ENCODE measurements around the gene SPHKAP. TPM values are rescaled to one million over a fixed set of nuclear protein-coding genes. Genes with fewer than 3 reads are reported as not detected.
A peak's percentile ranks its signal among the peaks of the same experiment; 100 is the strongest.
"Not testable (repeated sequence)": the region's sequence is repeated elsewhere in the genome, so short reads cannot be mapped to it uniquely, and the experiment has no call there.

The SPHKAP gene
- polyA plus RNA-seq, 10 donors: 12.6 to 34.3 (median 20.9) TPM

DNA sequence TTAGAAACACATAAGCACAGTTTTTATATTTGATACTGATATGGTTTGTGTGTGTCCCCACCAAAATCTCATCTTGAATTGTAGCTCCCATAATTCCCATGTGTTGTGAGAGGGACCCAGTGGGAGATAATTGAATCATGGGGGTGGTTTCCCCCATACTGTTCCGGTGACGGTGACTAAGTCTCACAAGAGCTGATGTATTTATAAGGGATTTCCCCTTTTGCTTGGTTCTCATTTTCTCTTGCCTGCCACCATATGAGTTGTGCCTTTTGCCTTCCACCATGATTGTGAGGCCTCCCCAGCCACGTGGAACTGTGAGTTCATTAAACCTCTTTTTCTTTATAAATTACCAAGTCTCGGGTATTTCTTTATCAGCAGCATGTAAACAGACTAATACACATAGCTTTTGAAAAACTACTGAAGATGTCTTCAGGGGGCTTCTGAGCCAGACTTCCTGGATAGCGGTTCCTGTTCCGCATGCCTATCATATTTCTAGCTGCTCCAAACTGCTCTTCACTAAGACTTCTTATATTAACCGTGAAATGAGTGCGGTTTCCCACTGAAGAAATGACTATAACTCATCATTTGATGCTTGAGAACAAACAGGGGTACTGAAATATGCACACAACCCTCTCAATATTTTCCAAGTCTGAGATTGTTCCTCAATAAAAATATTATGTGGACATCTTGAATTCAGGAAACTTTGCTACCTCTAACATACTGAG lies 75.8 kb downstream of the SPHKAP start:
- DNase-seq: no peak

DNA sequence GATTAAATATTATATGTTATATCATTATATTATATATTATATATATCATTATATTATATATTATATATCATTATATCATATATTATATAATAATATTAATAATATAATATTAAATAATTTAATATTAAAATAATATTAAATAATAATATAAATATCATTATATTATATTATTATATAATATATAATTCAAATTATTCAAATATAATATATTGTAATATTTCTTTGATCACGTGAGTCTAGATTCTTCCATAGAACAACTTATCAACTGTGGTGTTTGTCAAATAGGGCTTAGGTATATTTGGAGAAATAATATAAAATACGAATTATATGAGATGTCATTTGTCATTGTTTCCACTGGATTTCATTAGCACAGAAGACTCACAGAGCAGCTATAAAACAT lies 77.3 kb downstream of the SPHKAP start:
- DNase-seq: no peak

DNA sequence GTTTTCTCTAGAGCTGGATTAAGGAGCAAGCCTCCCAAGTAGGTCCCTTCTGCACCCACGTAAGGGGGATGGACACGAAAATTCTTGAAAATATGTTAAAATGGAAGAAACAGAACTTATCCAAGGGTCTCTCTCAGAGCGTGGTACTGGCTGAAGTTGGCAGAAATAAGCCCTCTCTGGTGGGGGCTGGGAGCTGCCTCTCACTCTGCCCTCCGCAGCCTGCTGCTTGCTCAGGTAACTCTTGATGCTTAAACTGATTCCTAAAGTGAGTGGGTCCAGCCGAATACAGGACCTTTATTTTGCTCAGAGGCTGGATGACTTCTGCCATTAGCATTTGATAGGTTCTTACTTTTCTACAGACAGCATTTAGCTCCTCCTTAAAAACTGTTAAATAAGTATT lies 78.1 kb downstream of the SPHKAP start:
- DNase-seq: no peak

DNA sequence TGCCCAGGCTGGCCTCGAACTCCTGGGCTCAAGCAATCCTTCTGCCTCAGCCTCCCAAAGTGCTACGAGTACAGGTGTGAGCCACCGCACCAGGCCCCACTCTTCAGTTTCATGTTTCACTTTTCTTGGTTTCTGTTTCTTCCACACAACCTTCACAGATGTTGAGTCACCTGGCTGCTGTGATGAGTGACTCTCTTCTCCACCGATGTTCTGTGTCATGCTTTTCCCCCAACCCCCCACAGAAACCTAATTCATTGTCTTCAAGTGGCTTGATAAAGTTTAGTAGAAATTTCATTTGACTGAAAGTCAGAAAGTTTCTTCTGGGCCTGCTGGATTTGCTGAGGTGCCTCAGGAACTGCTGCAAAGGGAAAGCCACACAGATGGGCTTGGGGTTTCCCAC lies 78.5 kb downstream of the SPHKAP start:
- no peak for DNase-seq

DNA sequence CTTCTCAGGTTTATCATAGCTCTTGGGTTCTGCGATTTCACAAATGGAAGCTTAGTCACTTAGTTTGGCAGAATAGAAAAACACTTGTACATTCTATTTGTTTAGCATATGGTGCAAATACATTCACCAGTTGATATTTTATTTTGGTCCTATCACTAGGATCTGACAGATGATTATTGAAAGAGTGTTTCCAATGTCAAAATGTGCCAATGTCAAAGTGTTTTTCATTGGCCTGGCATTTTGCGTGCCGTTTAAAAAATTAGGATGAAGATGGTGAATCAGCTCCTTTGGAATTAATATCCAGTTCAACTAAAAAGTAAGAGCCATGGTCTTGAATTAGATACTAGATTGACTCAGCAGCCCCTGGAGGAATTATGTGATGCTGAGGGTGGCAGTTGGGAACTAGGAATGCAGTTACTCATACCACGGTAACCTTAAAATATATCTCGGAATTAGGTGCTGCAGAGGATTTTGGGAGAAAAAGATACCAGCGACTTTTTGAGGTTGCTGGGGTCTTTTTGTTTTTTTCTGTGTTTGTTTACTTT lies 87.0 kb downstream of the SPHKAP start:
- peak in 1 of 3 donors; percentile 2 for DNase-seq

DNA sequence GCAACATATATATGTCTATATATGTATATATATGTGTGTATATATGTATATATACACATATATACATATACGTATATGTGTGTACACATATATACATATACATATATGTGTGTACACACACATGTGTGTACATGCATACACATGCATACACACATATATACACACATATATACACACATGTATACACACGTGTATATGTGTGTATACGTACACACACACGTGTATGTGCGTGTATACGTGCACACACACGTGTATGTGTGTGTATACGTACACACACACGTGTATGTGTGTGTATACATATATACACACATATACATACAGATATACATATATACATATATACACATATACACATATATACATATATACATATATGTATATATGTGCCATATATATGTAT lies 89.4 kb downstream of the SPHKAP start:
- DNase-seq: no peak

DNA sequence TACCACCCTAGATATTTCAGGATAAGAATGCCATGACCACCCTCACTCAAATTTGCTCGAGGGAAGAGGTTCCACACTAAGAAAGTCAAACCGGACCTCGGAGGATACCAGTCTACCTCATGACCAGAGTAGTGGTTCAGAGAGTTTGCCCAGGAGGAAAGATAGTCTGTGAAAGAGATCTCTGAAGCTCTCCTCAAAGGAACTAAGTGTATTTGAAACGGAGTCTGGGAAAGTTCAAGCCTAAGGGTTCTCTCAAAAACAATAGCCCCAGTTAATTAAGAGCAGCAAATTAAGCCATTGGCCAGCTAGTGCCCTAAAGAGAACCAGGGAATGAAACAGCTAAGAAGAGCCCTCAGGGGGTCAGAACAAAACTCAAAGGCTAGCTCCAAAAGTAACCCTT lies 94.9 kb downstream of the SPHKAP start:
- no peak for DNase-seq

DNA sequence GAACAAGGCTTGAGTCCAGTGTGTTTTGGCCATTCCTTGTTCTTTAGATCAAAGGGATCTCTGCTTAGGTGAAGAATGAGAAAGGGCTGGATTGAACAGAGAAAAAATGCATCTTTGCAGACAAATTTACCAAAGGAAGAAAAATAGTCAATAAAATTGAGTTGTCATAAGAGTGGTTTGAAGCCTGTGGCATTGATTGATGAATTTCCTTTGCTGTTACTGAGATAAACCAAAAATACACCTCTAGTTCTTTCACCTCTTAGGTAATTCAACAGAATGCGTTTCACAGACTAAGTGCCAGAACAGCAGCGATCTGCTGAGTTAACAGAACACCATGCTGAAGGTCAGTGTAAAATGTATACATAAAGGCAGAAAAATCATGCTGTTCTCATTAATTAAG lies 96.8 kb downstream of the SPHKAP start:
- no peak for DNase-seq

DNA sequence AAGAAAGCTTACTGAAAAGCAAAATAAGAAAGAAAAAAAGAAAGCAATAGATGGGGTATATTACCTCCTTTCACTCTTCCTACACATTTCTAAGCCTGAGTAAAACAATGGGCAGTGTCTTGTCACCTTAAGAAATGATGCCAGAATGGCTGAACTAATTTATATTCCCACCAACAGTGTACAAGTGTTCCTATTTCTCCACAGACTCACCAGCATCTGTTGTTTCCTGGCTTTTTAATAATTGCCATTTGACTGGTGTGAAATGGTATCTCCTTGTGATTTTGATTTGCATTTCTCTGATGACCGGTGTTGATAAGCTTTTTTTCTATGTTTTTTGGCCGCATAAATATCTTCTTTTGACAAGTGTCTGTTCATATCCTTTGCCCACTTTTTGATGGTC lies 98.4 kb downstream of the SPHKAP start:
- no peak for DNase-seq

DNA sequence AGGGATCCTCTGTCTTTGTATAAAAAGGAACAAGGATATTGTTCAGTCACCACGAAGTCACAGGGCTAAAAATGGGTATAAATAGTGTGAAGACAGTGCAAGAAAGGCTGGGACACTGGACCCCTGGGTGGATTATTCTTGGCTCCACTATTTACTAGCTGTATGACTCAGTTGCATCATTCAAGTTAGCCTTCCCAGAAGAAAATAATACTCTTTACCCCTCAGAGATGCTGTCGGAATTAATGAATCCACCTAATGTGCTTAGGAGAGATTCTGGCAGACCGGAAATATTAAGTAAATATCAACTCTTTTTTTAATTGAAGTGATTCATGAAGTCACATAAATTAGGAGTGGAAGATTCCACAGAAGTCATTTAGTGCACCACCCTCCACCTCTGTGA lies 98.9 kb downstream of the SPHKAP start:
- DNase-seq: no peak

DNA sequence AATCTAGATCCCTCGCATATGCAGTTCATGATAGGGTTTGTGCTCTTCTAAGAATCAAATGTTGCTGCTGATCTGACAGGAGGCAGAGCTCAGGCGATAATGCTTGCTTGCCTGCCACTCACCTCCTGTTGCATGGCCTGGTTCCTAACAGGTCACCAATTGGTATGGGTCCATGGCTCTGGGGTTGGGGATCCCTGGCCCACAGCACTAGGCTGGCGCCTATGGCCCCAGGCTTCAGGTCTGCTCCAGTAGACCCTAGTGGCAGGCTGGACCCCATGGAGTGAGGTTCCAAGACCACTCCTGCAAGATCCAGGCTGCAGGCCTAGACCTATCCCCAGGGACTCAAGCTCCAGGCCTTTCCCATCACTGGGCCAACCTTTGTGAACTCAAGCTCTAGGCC lies 102.3 kb downstream of the SPHKAP start:
- no peak for DNase-seq

DNA sequence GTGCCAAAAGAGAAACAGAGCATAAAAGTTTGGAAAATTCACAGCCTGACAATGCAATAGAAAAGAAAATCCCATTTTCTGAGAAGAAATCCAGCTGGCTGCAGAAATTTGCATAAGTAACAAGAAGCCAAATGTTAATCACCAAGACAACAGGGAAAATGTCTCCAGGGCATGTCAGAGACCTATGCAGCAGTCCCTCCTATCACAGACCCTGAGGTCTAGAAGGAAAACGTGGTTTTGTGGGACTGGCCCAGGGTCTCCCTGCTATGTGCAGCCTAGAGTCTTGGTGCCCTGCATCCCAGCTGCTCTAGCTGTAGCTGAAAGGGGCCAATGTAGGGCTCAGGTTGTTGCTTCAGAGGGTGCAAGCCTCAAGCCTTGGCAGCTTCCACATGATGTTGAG lies 104.8 kb downstream of the SPHKAP start:
- DNase-seq: not testable (repeated sequence)

DNA sequence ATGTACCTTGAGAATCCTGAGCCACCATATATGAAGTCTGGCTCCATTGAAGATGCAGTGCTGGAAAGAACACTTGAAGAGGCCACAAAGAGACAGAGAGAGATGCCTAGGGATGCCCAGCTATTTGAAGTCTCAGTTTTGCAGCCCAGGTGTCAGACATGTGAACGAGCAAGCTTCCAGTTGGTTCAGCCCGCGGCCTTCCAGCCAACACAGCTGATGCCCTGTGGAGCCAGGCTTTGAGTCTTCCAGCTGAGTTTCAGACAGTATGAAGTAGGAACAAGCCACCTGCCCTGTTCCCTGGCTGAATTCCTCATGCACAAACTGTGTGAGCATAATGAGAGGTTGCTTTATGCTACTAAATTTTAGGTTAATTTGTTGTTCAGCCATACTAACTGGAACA lies 108.8 kb downstream of the SPHKAP start:
- DNase-seq: no peak

DNA sequence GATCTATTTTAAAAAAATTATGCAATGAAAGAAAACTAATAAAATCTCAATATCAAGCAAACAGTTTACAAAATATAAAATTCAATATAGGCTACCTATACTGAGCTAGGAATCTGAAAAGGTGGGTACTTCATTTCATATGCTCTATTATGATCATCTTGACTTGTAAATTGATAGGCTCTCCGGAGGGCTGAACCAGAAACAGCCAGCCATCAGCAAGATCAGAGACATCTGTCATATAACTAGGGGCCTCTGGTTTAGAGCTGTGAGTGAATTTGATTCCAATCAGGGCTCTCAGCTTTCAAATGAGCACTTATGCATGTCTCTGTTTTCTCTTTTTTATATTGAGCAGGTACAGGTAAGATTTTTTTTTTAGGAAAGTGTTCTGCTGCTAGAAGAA lies 114.2 kb downstream of the SPHKAP start:
- no peak for DNase-seq

DNA sequence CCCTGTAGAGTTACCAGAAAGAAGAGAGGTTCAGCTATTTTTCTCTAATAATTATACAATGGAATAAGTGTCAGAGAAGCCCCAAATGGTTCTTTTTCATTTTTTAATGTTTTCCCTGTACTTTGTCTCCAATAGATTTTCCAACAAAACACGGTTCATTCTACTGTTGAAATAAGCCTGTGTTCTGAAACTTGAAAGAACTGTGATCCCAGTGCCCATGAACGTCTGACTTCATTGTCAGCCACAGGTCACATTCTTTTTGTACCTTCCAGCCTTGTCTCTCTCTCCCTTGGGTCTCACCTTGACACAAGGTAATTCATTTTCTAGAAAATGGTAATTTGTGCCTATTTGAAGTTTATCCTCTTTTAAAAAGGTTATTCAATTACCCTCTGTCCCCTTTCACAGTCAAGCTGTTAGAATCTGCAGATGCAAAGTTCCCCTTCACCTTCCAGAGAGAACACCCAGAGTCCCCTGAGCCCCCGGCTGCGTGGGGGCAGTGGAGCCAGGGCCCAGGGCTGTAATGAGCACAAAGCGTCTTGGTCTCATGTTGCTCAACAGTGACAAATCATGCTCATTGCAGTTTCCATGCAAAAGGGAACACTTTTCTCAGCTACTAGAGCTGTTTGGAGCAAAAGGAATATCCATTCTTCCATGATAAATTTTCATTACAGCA lies 115.2 kb downstream of the SPHKAP start:
- DNase-seq: no peak

DNA sequence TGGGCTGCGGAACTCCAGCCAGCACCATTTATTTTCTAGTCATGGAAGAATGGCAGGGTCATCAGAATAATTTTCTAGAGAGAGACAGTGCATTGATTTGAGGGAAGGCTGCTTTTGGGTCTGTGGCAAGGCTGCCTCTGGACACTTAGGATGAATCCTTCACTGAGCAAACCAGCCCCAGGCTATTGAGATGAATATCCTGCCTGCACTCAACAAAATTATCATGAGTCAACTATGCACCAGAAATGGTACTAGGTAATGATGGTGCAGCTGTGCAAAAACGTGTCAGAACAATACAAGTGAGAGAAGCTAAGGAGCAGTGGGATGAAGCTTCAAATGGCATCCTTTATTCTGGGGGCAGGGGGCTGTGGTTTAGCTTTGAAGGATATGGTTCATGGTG lies 115.8 kb downstream of the SPHKAP start:
- DNase-seq: no peak

DNA sequence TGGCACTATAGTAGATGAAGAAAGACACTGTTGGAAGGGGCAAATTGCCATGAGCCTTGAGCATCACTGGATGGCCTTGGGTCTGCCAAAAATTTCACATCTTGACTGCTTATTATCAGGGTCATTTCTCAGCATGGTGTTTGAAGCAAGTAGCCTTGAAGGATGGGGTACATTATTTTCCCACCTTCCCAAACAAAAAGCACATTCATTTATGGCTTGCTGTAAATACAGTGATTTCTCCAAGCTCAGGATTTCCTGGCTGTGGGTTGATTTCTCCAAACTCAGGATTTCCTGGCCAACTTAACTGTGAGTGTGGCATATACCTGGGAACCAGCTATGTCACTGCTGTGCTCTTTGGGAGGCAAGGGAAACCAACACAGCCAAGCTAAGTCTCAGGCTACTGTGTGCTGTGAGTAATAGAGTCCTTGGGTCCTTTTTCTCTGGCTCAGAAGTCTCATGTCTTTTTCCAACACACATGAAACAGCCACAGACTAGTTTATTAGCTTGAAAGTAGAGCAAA lies 116.6 kb downstream of the SPHKAP start:
- no peak for DNase-seq

DNA sequence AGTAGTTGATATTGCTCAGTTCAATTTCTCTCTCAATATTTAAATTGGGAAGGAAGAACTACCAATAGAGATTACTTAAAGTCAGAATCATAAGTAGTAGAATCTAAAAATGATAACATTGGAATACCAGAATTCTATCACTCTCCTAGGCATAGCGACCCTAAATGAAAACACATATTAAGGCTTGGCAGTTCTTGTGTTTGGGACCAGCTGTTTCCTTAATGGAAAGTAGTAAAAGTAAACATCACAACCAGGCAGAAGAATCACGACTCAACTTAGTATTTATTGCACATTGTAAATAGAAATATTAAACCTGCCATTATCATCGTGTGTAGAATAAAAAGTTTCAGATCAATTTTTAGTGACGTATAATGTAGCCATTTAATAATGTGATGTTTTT lies 117.5 kb downstream of the SPHKAP start:
- DNase-seq: no peak

DNA sequence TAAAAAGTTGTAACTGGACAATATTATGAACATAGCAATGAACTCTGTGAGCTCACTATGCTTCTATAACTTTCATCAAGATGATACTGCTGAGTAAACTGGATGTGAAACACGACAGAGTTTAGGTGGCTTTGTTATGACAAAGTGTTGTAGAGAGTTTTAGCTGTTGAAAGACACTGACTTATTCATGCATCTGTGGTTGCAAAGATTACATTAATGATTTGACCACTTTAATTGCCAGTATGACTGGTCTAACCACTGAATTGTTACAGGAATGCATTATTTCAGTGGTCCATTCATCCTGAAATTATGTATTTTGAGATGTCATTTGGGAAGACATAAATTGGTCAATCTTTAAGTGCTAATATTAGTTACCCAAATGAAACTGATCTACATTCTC lies 117.9 kb downstream of the SPHKAP start:
- no peak for DNase-seq

DNA sequence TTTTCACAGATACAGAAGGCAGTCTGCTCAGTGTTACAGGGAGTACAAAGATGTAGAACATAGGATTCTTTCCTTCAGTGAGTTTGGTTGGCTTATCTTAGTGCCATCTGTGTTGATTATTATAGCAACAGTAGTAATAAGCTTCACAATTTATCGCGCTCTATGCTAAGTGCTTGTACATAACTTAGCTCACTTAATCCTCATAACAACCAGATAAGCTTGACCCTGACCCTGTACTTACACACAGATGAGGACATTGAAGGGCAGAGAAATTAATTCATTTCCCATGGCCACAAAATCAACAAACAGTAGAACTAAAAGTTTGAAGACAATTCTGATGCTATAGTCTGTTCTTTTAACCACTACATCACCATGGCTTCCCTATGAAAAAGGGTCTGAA lies 121.8 kb downstream of the SPHKAP start:
- no peak for DNase-seq

DNA sequence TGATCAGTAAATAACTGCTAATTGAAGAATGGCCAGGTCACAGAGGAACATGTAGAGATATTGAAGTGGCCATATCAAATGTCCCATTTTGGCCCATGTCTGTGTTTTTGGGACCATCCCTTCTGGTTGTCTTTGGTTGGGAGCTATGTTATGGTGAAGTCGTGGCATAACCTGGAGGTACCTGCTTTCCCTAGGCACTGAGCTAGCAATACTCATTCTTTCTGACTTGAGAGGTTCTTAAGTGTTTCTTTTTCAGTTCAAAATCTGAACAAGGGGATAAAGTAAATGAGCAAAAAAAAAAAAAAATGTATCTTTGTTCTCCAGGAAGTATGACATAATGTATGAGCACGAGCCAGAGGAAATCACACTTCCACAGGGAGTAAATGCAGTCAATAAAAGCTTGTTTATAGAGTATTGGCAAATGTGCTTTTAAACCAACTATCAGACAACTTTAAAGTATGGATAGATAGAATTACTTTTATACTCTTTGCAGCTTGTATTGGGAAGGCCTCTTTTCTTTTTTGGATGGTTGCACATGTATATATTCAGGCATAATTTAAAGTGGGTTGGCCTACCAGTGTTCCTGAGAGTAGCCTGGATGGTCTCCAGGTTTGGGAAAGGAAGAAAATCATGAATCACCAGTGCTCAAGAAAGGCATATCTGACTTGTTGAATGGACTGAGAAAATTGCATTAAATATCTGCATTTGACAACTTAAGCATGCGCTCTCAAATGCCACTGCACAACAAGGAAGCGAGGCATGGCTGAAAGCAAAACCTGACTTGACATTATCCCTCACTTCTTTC lies 125.0 kb downstream of the SPHKAP start:
- peak in 2 of 3 donors; percentile 27 to 50 for DNase-seq

DNA sequence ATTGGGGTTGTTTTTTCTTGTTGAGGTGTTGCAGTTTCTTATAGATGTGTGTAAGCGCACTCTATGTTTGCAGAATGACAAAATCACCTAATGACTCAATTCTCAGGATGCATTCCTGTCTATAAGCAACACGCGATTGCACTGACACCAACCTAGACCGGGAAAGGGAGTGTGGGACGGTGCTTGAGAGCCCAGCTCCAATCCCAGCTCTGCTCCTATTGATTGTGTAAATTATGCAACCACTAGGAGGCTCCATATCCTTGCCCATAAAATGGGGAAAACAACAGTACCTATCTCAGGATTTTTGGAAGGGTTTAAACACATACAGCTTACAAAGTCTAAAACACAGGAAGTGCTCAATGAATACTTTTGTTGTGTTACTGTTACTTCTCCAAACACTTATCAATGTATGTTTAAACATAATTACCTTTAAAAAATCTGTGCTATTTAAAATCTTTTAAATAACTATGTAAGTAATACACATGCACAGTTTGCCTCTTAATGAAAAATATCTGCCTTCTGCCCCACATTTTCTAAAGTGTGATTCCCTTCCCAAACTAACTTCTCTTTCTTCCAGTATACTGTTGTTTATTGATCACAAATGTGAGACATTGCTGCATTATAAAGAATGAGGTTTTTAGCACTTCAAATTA lies 132.5 kb downstream of the SPHKAP start:
- peak; percentile 40 to 62 (median 44) for DNase-seq

Data from muscle of back (tissue), 11 donors.